Measurements from ENCODE around the gene CEP41. TPM values are rescaled to one million over a fixed set of nuclear protein-coding genes. Genes with fewer than 3 reads are reported as not detected.

The CEP41 gene
- total and polyA plus RNA-seq, 2 donors (not counting 3 experiments of a cell fraction or from before 2014, with no cell fraction given): 19.5 to 26.8 TPM

DNA sequence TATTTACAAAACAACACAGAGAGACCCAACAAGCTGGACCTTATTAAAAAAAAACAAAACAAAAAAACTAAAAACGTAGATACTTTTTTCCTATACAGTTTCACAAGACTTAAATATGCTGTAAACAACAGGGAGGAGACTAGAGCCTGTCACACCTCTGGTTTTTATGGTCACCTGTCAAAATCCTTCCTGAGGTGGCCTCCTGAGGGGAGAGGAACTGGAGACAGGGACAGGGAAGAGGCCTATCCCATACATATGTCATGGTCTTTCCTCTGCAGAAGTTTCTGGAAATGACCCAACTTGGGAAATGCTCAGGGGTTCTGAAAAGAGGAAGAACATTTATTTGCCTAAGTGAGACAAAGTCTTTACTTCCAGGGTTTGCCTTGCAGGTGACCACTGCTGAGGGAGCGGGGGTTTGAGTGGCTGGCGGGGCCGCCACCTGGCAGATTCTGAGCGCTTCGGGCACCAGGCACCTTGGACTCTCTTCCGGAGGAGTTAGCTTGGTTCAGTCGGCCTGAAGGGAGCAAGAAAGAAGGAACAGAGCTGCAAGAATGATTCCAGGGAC lies 42.2 kb downstream of the CEP41 start:
- Histone ChIP-seq H4K20me1 (replicated peaks; ENCODE audit: control insufficient read depth, extremely low read depth, insufficient read depth, low read length) (no peaks in the 10 kb centered on the region), H3K9me1 (replicated peaks; ENCODE audit: control insufficient read depth, extremely low read depth, insufficient read depth, low read length) (no peaks in the 10 kb centered on the region), H3K27me3 (ENCODE audit: control insufficient read depth in 2 of 2, insufficient read depth in 2 of 2, low read length in 2 of 2) (no peaks in the 10 kb centered on the region), H3K36me3 (ENCODE audit: control insufficient read depth in 2 of 2, extremely low read depth in 1 of 2, insufficient read depth in 2 of 2, low read length in 2 of 2) (peaks cover 0 to 5% of the 10 kb centered on the region in 2 experiments), H3K4me1 (ENCODE audit: control insufficient read depth, extremely low read depth, insufficient read depth, low read length) (peaks cover 4% of the 10 kb centered on the region), H3K9me3 (replicated peaks; ENCODE audit: control insufficient read depth, insufficient read depth, low read length) (no peaks in the 10 kb centered on the region), H3K4me2 (ENCODE audit: insufficient read depth, low read length) (no peak overlapping the region), H2AFZ (ENCODE audit: low read depth, low read length) (no peak overlapping the region), H3K4me3 (replicated peaks in 1 of 3; ENCODE audit: insufficient read depth in 1 of 3, low read depth in 1 of 3, low read length in 3 of 3) (no peak overlapping the region), H3K79me2 (ENCODE audit: control insufficient read depth, insufficient read depth, low read length) (no peaks in the 10 kb centered on the region), H3K27ac (ENCODE audit: insufficient read depth, low read depth, low read length) (no peak overlapping the region), H3K9ac (replicated peaks; ENCODE audit: extremely low read depth, insufficient read depth, low read length) (no peak overlapping the region)
- ChIA-PET CTCF (interaction anchor here (1.8 kb wide), 1 partner anchor 14 kb away, joined by 10 read pairs; no protein-coding TSS in a partner anchor), POLR2A (no interaction called here)
- dilution Hi-C loops (cut with MboI; ENCODE audit: extremely low pct_ligation_motif_present, low sequenced_read_pairs) (no loop called here), intact Hi-C loops (cut with micrococcal nuclease) (no loop called here)
- DNase-seq (ENCODE audit: low read depth, low spot score) (no peak), FAIRE-seq (no peak)
- BruUV-seq (replicated peaks): no TSS peak
- TF ChIP-seq FOS (IDR thresholded peaks at IDR 0.05; ENCODE audit: borderline replicate concordance, insufficient read depth, low read length) (no peak), MYC (IDR thresholded peaks at IDR 0.05; ENCODE audit: low read depth, low read length) (no peak)
- TF ChIP-seq, protein P1, sequence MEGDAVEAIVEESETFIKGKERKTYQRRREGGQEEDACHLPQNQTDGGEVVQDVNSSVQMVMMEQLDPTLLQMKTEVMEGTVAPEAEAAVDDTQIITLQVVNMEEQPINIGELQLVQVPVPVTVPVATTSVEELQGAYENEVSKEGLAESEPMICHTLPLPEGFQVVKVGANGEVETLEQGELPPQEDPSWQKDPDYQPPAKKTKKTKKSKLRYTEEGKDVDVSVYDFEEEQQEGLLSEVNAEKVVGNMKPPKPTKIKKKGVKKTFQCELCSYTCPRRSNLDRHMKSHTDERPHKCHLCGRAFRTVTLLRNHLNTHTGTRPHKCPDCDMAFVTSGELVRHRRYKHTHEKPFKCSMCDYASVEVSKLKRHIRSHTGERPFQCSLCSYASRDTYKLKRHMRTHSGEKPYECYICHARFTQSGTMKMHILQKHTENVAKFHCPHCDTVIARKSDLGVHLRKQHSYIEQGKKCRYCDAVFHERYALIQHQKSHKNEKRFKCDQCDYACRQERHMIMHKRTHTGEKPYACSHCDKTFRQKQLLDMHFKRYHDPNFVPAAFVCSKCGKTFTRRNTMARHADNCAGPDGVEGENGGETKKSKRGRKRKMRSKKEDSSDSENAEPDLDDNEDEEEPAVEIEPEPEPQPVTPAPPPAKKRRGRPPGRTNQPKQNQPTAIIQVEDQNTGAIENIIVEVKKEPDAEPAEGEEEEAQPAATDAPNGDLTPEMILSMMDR (IDR thresholded peaks at IDR 0.05; ENCODE audit: extremely low read depth in 1 of 2, insufficient read depth in 1 of 2, low read depth in 1 of 2, low read length in 2 of 2): no peak

DNA sequence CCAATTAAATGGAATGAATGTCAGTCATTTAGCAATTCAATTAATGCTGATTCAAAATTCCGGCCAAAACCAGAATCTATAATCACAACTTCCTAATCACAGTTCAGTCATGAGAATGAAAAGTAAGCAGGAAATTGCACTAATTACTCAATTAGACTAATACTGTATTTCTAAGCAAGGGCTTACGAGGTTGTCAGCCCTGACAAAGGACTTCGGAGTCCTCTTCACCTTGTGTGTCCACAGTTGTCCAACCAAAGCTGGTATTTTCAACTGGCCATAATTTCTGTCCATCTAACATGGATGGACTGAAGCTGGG lies 43.1 kb downstream of the CEP41 start:
- no peak for TF ChIP-seq JUN (IDR thresholded peaks at IDR 0.05; ENCODE audit: borderline replicate concordance, insufficient read depth, insufficient read length, low read depth)
- H3K9ac ChIP-seq (replicated peaks; ENCODE audit: extremely low read depth, insufficient read depth, low read length): no peak overlapping the region
- intact Hi-C loops (cut with micrococcal nuclease) (no loop called here), dilution Hi-C loops (cut with MboI; ENCODE audit: extremely low pct_ligation_motif_present, low sequenced_read_pairs) (no loop called here)
- H3K79me2 ChIP-seq (ENCODE audit: control insufficient read depth, insufficient read depth, low read length): no peaks in the 10 kb centered on the region
- H3K27me3 ChIP-seq (ENCODE audit: control insufficient read depth in 2 of 2, insufficient read depth in 2 of 2, low read length in 2 of 2): no peaks in the 10 kb centered on the region
- no peak overlapping the region for H2AFZ ChIP-seq (ENCODE audit: low read depth, low read length)
- ChIA-PET CTCF (interaction anchor here (0.6 kb wide), 1 partner anchor 43 kb away, joined by 5 read pairs; the partner anchor contains the start of gene CEP41), POLR2A (no interaction called here)
- no peaks in the 10 kb centered on the region for H3K9me3 ChIP-seq (replicated peaks; ENCODE audit: control insufficient read depth, insufficient read depth, low read length)
- no peaks in the 10 kb centered on the region for H4K20me1 ChIP-seq (replicated peaks; ENCODE audit: control insufficient read depth, extremely low read depth, insufficient read depth, low read length)
- no peak overlapping the region for H3K27ac ChIP-seq (ENCODE audit: insufficient read depth, low read depth, low read length)
- H3K4me1 ChIP-seq (ENCODE audit: control insufficient read depth, extremely low read depth, insufficient read depth, low read length): peaks cover 4% of the 10 kb centered on the region
- H3K4me2 ChIP-seq (ENCODE audit: insufficient read depth, low read length): no peak overlapping the region
- no peaks in the 10 kb centered on the region for H3K9me1 ChIP-seq (replicated peaks; ENCODE audit: control insufficient read depth, extremely low read depth, insufficient read depth, low read length)
- peaks cover 0 to 3% of the 10 kb centered on the region in 2 experiments for H3K36me3 ChIP-seq (ENCODE audit: control insufficient read depth in 2 of 2, extremely low read depth in 1 of 2, insufficient read depth in 2 of 2, low read length in 2 of 2)
- no peak overlapping the region for H3K4me3 ChIP-seq (replicated peaks in 1 of 3; ENCODE audit: insufficient read depth in 1 of 3, low read depth in 1 of 3, low read length in 3 of 3)
- no peak for FAIRE-seq
- DNase-seq (ENCODE audit: low read depth, low spot score): no peak
- BruUV-seq (replicated peaks): TSS peak; percentile 19

Data from endothelial cell of umbilical vein (primary cell).